Psoas muscle (tissue), 8 donors: ENCODE data around the gene METAP2. TPM values are rescaled to one million over a fixed set of nuclear protein-coding genes. Genes with fewer than 3 reads are reported as not detected.

Experiments
- ATAC-seq, 4 donors: fragments of 200-7000 bp; cut with Tn5 transposase; one replicate each; pipeline ENCODE4 v1.9.1; 2020; ENCODE audit warnings: moderate library complexity in 3 of 4, mild to moderate bottlenecking in 2 of 4
- DNase-seq, 2 donors: peaks; one replicate each; pipeline ENCODE4 v3.0.0-alpha.2; 2020
- H3K27ac ChIP-seq: fragments of 200-600 bp; one replicate; pipeline ENCODE4 v1.8.0; 2022
- H3K27me3 ChIP-seq, 3 donors: fragments of 200-600 bp in 1 of 3; one replicate each; pipeline versions ENCODE4 v1.6.1 to v1.8.0; 2013 to 2022; ENCODE audit warnings: low read length in 2 of 3, mild to moderate bottlenecking in 2 of 3, moderate library complexity in 1 of 3; ENCODE audit not compliant: insufficient read depth in 3 of 3
- H3K36me3 ChIP-seq, 2 donors: fragments of 200-600 bp in 1 of 2; one replicate each; pipeline versions ENCODE4 v1.6.1 to v1.8.0; 2013 to 2022; ENCODE audit warnings: low read depth in 1 of 2, mild to moderate bottlenecking in 1 of 2, moderate library complexity in 1 of 2; ENCODE audit not compliant: insufficient read depth in 1 of 2
- H3K4me1 ChIP-seq: fragments of 200-600 bp; one replicate; pipeline ENCODE4 v1.8.0; 2022
- H3K4me3 ChIP-seq: fragments of 200-600 bp; one replicate; pipeline ENCODE4 v1.8.0; 2022; ENCODE audit warnings: mild to moderate bottlenecking
- H3K9me3 ChIP-seq: fragments of 200-600 bp; one replicate; pipeline ENCODE4 v1.8.0; 2022
- whole genome bisulfite sequencing, 3 donors: extraction: QIAGEN DNeasy Blood & Tissue Kit; methylation state at CpG; one replicate each; pipeline versions ENCODE4 v1.1.6 to v1.1.7; 2013; 5-methylcytosine and 5-hydroxymethylcytosine counted together
- intact Hi-C, 2 donors: fragments of 100-400 bp; cut with DNase I; formaldehyde crosslinking; loops; one replicate each; pipeline versions ENCODE4 v1.11.0 to v1.14.2; 2022
- polyA plus RNA-seq, 3 donors: library from polyadenylated mRNA; stranded (reverse); fragments of 200-250 nt; gene quantifications; one replicate each; pipeline ENCODE4 v1.2.3, GENCODE V29; 2013
- total RNA-seq, 4 donors: library from RNA; stranded (reverse); fragmentation: NEBNext Ultra II Directional in 2 of 4; extraction: Animal tissue kit (Norgen Biotek cat#: 25700) in 2 of 4; gene quantifications; one replicate each; pipeline versions ENCODE4 v1.2.1 to v1.2.4, GENCODE V29; 2021 to 2023
- TF ChIP-seq, protein P1 (sequence below): fragments of 200-600 bp; IDR thresholded peaks from one replicate; pipeline ENCODE4 v1.8.0; 2022; ENCODE audit warnings: antibody characterized with exemption
- donor health status: healthy with polysubstance abuse.
- donor health status: DM: no; HTN: no; CAD: no; lungs with moderate emphysema.
- donor health status: Bipolar disorder and iron deficiency.
- donor health status: healthy.
- donor health status: DM: yes; HTN: yes; CAD: no.
- donor health status: DM: no; HTN: no; CAD: no.
- donor health status: DM: no; HTN: no; CAD: no.
- donor health status: DM: yes; HTN: yes; CAD: no.

The METAP2 gene
- total and polyA plus RNA-seq, 7 donors, result 53.2 to 110 (median 74.4) TPM

- TF ChIP-seq, protein P1, sequence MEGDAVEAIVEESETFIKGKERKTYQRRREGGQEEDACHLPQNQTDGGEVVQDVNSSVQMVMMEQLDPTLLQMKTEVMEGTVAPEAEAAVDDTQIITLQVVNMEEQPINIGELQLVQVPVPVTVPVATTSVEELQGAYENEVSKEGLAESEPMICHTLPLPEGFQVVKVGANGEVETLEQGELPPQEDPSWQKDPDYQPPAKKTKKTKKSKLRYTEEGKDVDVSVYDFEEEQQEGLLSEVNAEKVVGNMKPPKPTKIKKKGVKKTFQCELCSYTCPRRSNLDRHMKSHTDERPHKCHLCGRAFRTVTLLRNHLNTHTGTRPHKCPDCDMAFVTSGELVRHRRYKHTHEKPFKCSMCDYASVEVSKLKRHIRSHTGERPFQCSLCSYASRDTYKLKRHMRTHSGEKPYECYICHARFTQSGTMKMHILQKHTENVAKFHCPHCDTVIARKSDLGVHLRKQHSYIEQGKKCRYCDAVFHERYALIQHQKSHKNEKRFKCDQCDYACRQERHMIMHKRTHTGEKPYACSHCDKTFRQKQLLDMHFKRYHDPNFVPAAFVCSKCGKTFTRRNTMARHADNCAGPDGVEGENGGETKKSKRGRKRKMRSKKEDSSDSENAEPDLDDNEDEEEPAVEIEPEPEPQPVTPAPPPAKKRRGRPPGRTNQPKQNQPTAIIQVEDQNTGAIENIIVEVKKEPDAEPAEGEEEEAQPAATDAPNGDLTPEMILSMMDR, result no peak
- Histone ChIP-seq H3K27ac (no peak overlapping the region), H3K4me1 (no peaks in the 10 kb centered on the region), H3K4me3 (no peak overlapping the region), H3K27me3 (peaks cover 0 to 31% (median 18%) of the 10 kb centered on the region in 3 donors), H3K36me3 (no peaks in the 10 kb centered on the region), H3K9me3 (peaks cover 8% of the 10 kb centered on the region)
- WGBS, 3 donors, result 87 to 89% (median 87%) methylated on average over 8 of the region's 8 CpGs
- intact Hi-C loops, result no loop called here
- no peak for DNase-seq
- ATAC-seq, result no peak
Observed at GRCh38 chr12:95545731-95546490, 72.0 kb downstream of the METAP2 start.

DNA sequence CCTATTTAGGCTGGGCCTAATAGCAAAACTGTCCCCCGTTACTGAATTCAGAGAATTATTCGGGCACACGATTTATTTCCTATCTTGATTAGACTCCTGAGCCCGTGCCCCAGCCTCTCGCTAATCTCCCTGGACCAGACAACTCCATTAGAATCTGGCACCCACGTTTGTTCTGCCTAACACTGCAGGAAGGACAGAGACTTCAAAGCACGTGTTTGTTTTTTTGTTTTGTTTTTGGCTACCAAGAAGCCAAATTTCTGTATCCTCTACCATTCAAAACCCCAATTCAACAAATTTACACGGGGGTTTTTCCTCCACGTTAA lies 72.5 kb downstream of the METAP2 start:
- 63 to 71% (median 66%) methylated on average over 9 of the region's 9 CpGs for WGBS, 3 donors
- intact Hi-C loops, result no loop called here
- H3K4me1 ChIP-seq, result no peaks in the 10 kb centered on the region
- H3K9me3 ChIP-seq, result peaks cover 8% of the 10 kb centered on the region
- H3K27ac ChIP-seq, result no peak overlapping the region
- ATAC-seq (no peak), DNase-seq (no peak)
- TF ChIP-seq, protein P1, result no peak
- H3K36me3 ChIP-seq, result no peaks in the 10 kb centered on the region
- peaks cover 0 to 31% (median 18%) of the 10 kb centered on the region in 3 donors for H3K27me3 ChIP-seq
- no peak overlapping the region for H3K4me3 ChIP-seq

DNA sequence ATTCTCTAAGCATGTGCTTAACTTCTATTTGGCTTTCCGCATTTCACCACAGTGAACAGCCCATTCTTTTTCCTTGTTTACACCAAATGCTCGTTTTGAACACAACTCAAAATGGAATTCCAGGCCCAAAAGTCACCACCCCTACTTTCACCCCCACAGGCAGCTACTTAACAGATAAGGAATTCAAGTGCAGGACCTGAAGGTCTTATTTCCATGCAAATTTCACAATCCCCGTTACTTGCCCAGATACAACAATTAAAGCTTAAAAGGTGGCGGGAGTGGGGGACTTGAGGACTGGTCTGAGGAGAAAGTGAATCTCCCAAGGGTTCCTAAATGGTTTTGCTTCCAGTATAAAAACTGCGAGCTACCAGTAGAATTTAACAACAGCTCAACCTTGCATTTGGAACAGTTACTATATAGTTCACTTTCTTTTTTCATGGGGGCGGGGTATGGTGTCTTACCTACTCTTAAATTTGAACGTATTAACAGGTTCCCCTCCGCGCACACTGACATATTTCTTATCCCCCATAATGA lies 73.6 kb downstream of the METAP2 start:
- Histone ChIP-seq H3K9me3 (peaks cover 8% of the 10 kb centered on the region), H3K36me3 (no peaks in the 10 kb centered on the region), H3K4me3 (peak overlapping the region; percentile 72), H3K27me3 (peaks cover 0 to 31% (median 18%) of the 10 kb centered on the region in 3 donors), H3K4me1 (no peaks in the 10 kb centered on the region), H3K27ac (no peak overlapping the region)
- intact Hi-C loops, result no loop called here
- peak in 2 of 4 donors; percentile 5 to 54 for ATAC-seq
- 34 to 44% (median 35%) methylated on average over 9 of the region's 9 CpGs for WGBS, 3 donors
- TF ChIP-seq, protein P1, result no peak
- no peak for DNase-seq

- no peaks in the 10 kb centered on the region for H3K4me1 ChIP-seq
- H3K9me3 ChIP-seq, result peaks cover 8% of the 10 kb centered on the region
- TF ChIP-seq, protein P1, result no peak
- intact Hi-C loops, result no loop called here
- peak in 3 of 4 donors; percentile 14 to 54 (median 48) for ATAC-seq
- DNase-seq, result peak in 1 of 2 donors; percentile 21
- peak overlapping the region; percentile 18 for H3K27ac ChIP-seq
- no peaks in the 10 kb centered on the region for H3K36me3 ChIP-seq
- peaks cover 0 to 31% (median 18%) of the 10 kb centered on the region in 3 donors for H3K27me3 ChIP-seq
- peak overlapping the region; percentile 72 for H3K4me3 ChIP-seq
- 1 to 2% (median 1%) methylated on average over 33 to 50 of the region's 50 CpGs for WGBS, 3 donors
Observed at GRCh38 chr12:95548056-95548538, 74.1 kb downstream of the METAP2 start.
